ENCODE results near the gene CFAP61. TPM values are rescaled to one million over a fixed set of nuclear protein-coding genes. Genes with fewer than 3 reads are reported as not detected.

The CFAP61 gene
- polyA plus RNA-seq, 1 of the 3 experiments (the other 2 are of a cell fraction) = 0.26 TPM

DNA sequence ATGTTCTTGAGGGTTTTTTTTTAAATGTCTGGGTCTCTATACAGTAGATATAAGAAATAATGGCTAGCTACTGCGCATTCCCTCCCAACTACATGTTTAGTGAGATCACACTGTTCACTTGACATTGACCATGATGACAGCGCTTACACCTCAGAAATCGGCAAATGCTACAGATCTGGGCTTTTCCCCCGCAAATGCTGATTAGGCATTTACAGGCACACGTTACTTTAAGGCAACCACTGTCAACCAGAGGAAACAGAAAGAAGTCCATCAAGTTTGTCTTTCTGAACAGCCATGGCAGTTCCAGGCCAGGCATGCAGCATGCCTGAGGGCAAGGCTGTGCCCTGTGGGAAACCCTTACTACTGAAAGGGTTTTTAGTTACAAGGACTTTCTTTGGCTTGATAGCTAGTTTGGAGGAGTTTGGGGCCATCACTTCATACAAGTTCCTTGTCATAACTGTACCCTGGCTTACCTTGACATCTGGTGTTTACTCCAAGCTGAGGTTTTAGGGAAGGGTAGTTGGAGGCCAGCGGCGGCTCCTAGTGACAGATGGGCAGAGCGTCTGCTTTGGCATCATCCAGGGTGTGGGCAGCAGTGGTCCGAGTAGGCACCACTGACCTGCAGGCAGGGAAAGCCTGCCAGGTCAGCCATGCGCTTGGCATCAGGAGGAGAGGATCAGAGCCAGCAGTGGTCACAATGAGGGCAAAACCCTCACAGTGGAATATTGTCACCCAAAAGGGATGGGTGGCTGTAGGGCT is 43.0 kb downstream of the CFAP61 start:
- ChIA-PET POLR2A (no interaction called here), CTCF (interaction anchor here (0.6 to 2.3 kb wide), 3 partner anchors 12 to 742 kb away, joined by 3 to 11 read pairs (median 6); no protein-coding TSS in a partner anchor)
- TF ChIP-seq TAF1 (IDR thresholded peaks at IDR 0.05; ENCODE audit: borderline replicate concordance, low read depth, low read length) (no peak), RXRA (IDR thresholded peaks at IDR 0.05; ENCODE audit: borderline replicate concordance, low read depth) (no peak), TEAD4 (IDR thresholded peaks at IDR 0.05; ENCODE audit: borderline replicate concordance, insufficient read depth) (no peak), ELF1 (IDR thresholded peaks at IDR 0.05) (no peak), EZH2phosphoT487 (IDR thresholded peaks at IDR 0.05; ENCODE audit: borderline replicate concordance, low read depth) (no peak), YY1 (IDR thresholded peaks at IDR 0.05; ENCODE audit: low read depth) (no peak), FOXM1 (IDR thresholded peaks at IDR 0.05; ENCODE audit: low read depth) (no peak), FOXJ3 (CRISPR knock-in tag; IDR thresholded peaks at IDR 0.05) (no peak)
- TF ChIP-seq, protein P1, sequence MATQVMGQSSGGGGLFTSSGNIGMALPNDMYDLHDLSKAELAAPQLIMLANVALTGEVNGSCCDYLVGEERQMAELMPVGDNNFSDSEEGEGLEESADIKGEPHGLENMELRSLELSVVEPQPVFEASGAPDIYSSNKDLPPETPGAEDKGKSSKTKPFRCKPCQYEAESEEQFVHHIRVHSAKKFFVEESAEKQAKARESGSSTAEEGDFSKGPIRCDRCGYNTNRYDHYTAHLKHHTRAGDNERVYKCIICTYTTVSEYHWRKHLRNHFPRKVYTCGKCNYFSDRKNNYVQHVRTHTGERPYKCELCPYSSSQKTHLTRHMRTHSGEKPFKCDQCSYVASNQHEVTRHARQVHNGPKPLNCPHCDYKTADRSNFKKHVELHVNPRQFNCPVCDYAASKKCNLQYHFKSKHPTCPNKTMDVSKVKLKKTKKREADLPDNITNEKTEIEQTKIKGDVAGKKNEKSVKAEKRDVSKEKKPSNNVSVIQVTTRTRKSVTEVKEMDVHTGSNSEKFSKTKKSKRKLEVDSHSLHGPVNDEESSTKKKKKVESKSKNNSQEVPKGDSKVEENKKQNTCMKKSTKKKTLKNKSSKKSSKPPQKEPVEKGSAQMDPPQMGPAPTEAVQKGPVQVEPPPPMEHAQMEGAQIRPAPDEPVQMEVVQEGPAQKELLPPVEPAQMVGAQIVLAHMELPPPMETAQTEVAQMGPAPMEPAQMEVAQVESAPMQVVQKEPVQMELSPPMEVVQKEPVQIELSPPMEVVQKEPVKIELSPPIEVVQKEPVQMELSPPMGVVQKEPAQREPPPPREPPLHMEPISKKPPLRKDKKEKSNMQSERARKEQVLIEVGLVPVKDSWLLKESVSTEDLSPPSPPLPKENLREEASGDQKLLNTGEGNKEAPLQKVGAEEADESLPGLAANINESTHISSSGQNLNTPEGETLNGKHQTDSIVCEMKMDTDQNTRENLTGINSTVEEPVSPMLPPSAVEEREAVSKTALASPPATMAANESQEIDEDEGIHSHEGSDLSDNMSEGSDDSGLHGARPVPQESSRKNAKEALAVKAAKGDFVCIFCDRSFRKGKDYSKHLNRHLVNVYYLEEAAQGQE (IDR thresholded peaks at IDR 0.05; ENCODE audit: low read depth, low read length) = no peak
- Histone ChIP-seq H3K4me1 (ENCODE audit: control insufficient read depth in 1 of 2, insufficient read depth in 2 of 2, low read depth in 1 of 2, low read length in 1 of 2) (no peaks in the 10 kb centered on the region; a peak in 1 of 4 replicates), H3K9me3 (no peaks in the 10 kb centered on the region), H4K20me1 (ENCODE audit: insufficient read depth) (no peaks in the 10 kb centered on the region), H3K36me3 (replicated peaks in 1 of 2; ENCODE audit: control insufficient read depth in 1 of 2, insufficient read depth in 2 of 2, low read length in 1 of 2) (no peaks in the 10 kb centered on the region), H3K9me2 (no peaks in the 10 kb centered on the region), H3K4me2 (no peak overlapping the region), H3K4me3 (ENCODE audit: low read depth in 2 of 2, low read length in 1 of 2) (no peak overlapping the region), H2AFZ (ENCODE audit: low read depth) (no peak overlapping the region), H3K27ac (ENCODE audit: low read depth in 2 of 2, low read length in 1 of 2) (no peak overlapping the region), H3K9ac (no peak overlapping the region), H3K27me3 (ENCODE audit: insufficient read depth) (peaks cover 6% of the 10 kb centered on the region), H3K79me2 (ENCODE audit: insufficient read depth) (no peaks in the 10 kb centered on the region), H3F3A (replicated peaks; ENCODE audit: insufficient read depth) (no peaks in the 10 kb centered on the region)
- DNase-seq = no peak
- WGBS (ENCODE audit: low lambda C conversion rate) = 60% methylated on average over 9 of the region's 10 CpGs

DNA sequence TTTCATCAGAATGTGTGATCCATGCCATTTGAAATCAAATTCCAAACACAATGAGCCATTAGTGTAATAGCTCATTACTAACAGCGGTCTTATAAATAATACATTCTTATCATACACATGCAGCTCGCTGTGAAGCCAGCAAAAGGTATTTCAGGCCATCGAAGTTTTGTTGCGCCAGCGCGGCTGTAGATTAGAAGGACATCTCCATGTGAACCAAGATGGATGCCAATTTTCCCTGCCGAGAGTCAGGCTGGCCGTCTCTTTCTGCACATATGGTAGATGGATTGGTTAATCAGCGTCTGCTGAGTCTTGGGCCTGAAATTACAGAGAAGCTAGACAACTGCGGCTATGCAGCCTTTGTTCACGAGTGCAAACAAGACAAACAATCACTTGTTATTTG is 44.1 kb downstream of the CFAP61 start:
- Histone ChIP-seq H4K20me1 (ENCODE audit: insufficient read depth) (no peaks in the 10 kb centered on the region), H3K4me1 (ENCODE audit: control insufficient read depth in 1 of 2, insufficient read depth in 2 of 2, low read depth in 1 of 2, low read length in 1 of 2) (no peaks in the 10 kb centered on the region; a peak in 1 of 4 replicates), H2AFZ (ENCODE audit: low read depth) (no peak overlapping the region), H3F3A (replicated peaks; ENCODE audit: insufficient read depth) (no peaks in the 10 kb centered on the region), H3K9me3 (no peaks in the 10 kb centered on the region), H3K27ac (ENCODE audit: low read depth in 2 of 2, low read length in 1 of 2) (no peak overlapping the region), H3K4me3 (ENCODE audit: low read depth in 2 of 2, low read length in 1 of 2) (no peak overlapping the region), H3K79me2 (ENCODE audit: insufficient read depth) (no peaks in the 10 kb centered on the region), H3K9ac (no peak overlapping the region), H3K36me3 (replicated peaks in 1 of 2; ENCODE audit: control insufficient read depth in 1 of 2, insufficient read depth in 2 of 2, low read length in 1 of 2) (no peaks in the 10 kb centered on the region), H3K27me3 (ENCODE audit: insufficient read depth) (peaks cover 6% of the 10 kb centered on the region), H3K9me2 (no peaks in the 10 kb centered on the region), H3K4me2 (no peak overlapping the region)
- DNase-seq = no peak
- ChIA-PET CTCF (interaction anchor here (1.1 to 2.3 kb wide), 3 partner anchors 12 to 498 kb away, joined by 3 to 11 read pairs (median 4); no protein-coding TSS in a partner anchor), POLR2A (no interaction called here)
- TF ChIP-seq GATA2 (CRISPR knock-in tag; IDR thresholded peaks at IDR 0.05) (no peak), TAF1 (IDR thresholded peaks at IDR 0.05; ENCODE audit: borderline replicate concordance, low read depth, low read length) (no peak), RXRA (IDR thresholded peaks at IDR 0.05; ENCODE audit: borderline replicate concordance, low read depth) (no peak), SIN3A (IDR thresholded peaks at IDR 0.05; ENCODE audit: borderline replicate concordance, low read depth, low read length) (no peak), FOXJ3 (CRISPR knock-in tag; IDR thresholded peaks at IDR 0.05) (no peak), CHD2 (IDR thresholded peaks at IDR 0.05; ENCODE audit: low read length, partially characterized antibody) (no peak), TEAD4 (IDR thresholded peaks at IDR 0.05; ENCODE audit: borderline replicate concordance, insufficient read depth) (no peak), POLR2AphosphoS5 (IDR thresholded peaks at IDR 0.05; ENCODE audit: low read depth, low read length) (no peak), RCOR1 (IDR thresholded peaks at IDR 0.05; ENCODE audit: low read length) (no peak), SMC3 (IDR thresholded peaks at IDR 0.05; ENCODE audit: low read depth, low read length) (no peak), GABPA (IDR thresholded peaks at IDR 0.05; ENCODE audit: low read depth) (no peak), TCF12 (IDR thresholded peaks at IDR 0.05) (no peak)
- TF ChIP-seq, protein P2, sequence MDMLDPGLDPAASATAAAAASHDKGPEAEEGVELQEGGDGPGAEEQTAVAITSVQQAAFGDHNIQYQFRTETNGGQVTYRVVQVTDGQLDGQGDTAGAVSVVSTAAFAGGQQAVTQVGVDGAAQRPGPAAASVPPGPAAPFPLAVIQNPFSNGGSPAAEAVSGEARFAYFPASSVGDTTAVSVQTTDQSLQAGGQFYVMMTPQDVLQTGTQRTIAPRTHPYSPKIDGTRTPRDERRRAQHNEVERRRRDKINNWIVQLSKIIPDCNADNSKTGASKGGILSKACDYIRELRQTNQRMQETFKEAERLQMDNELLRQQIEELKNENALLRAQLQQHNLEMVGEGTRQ (IDR thresholded peaks at IDR 0.05; ENCODE audit: borderline replicate concordance, low read depth, low read length) = no peak
- TF ChIP-seq, protein P3, sequence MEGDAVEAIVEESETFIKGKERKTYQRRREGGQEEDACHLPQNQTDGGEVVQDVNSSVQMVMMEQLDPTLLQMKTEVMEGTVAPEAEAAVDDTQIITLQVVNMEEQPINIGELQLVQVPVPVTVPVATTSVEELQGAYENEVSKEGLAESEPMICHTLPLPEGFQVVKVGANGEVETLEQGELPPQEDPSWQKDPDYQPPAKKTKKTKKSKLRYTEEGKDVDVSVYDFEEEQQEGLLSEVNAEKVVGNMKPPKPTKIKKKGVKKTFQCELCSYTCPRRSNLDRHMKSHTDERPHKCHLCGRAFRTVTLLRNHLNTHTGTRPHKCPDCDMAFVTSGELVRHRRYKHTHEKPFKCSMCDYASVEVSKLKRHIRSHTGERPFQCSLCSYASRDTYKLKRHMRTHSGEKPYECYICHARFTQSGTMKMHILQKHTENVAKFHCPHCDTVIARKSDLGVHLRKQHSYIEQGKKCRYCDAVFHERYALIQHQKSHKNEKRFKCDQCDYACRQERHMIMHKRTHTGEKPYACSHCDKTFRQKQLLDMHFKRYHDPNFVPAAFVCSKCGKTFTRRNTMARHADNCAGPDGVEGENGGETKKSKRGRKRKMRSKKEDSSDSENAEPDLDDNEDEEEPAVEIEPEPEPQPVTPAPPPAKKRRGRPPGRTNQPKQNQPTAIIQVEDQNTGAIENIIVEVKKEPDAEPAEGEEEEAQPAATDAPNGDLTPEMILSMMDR (IDR thresholded peaks at IDR 0.05) = no peak
- whole genome bisulfite sequencing (ENCODE audit: low lambda C conversion rate) = 58% methylated on average over 9 of the region's 11 CpGs
